ENCODE measurements around the gene LST1.
A peak's percentile ranks its signal among the peaks of the same experiment; 100 is the strongest.
"Not testable (repeated sequence)": the region's sequence is repeated elsewhere in the genome, so short reads cannot be mapped to it uniquely, and the experiment has no call there.

LST1 gene

DNA sequence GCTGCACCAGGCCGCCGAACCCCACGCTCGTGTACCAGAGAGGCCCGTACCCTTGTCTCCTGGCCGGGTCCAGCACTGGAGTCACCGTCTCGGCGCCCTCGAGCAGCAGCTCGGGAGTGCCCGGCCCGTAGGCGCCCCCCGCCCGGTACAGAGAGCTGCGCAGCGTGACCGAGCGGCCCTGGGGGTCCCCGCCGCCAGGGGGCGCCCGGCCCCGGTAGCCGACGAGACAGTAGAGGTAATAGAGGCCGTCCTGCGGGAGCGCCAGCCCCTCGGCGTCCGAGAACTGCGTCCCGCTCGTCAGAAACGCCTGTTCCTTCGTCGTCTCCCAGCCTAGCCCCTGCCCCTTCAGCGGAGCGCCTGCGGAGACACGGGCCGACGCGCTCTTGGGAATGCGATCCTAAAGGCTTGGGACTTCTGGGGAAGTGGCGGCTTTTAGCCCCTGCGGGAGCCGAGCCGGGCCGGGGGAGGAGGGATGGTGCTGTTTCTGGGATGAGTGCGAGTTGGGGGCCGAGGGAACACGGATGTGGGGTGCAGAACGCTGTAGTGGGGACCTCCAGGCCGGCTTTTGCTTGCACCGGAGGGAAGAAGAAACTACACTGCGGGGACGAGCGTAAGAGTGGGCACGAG, 5.2 kb upstream of the LST1 start:
- peak; percentile 62 for DNase-seq (ENCODE audit: low spot score)

DNA sequence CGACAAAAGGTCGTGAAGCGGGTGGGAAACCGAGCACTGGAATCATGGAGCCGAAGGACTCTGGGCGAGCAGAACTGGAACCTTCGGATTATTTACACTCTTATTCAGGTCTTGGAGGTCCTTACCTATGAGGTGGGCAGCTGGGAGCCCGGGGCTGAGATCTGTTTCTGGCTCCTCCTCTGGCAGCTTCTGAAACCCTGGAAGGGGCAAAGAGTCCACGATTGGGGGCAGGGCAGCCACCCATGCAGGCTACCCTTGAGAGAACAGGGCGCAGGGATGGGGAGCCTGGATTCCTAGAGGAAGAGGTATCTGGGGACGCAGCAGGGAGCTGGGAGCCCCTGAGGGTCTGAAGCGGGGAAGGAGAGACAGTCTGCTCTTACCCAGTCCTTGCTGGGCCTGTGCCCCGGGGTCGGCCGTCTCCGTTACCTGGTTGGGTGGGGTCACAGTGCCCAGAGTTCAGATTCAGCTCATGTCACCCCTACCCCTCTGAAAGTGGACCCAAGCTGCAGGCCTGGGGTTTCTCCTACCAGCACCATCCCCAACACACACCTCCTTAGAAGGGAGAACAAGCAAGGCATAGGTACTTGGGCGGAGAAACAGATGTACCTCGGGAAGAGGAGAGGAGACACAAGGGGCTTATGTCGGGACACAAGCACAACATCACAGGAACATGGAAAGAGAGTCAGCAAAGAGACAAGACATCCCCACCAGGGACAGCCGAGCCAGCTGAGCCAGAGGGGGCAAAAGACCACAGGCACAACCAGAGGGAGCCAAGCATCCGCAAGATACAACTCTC, 4.4 kb upstream of the LST1 start:
- no peak for DNase-seq (ENCODE audit: low spot score)

DNA sequence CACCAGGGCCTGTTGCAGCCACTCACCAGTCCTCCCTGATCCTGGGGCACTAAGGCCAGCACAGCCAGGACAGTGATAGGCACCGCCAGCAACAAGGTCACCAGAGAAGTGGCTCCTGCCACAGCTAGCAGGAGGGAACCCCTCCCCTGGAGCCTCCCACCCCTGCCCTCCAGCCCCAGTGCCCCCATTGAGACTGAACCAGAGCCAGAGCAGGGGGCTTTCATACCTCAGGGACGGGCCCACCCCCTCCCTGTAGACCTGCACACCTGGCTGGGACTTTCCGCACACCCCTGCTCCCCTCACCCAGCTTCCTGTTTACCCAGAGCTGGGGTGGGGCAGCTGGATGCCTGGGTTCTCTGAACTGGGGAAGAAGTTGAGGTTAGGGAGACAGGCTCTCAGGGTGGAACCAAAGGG, 3.8 kb upstream of the LST1 start, which contains the start of gene LTB:
LTB (minus strand) TSS at position 195 of the 414 bp plus-strand sequence; CDS start at position 188, 7 bp downstream.
- no peak for DNase-seq (ENCODE audit: low spot score)

DNA sequence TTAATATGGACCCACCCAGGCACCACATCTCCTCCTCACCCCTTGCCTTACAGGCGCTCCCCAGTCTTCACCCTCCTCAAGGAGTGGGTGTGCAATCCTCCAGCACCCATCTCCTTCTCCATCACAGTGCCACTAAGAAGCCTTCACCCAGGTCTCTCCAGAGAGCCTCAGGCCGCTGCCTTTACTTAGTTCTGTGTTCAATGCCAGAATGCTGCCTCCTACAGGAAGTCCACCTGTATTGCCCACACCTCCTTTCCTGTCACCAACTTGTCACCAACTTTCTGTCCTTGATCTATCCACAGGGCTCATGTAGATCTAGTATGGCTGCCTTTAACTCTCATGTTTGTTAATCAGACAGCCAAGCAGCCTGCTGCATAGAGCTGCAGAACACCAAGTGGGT, 586 bp upstream of the LST1 start:
- peak; percentile 22 for DNase-seq (ENCODE audit: low spot score)

DNA sequence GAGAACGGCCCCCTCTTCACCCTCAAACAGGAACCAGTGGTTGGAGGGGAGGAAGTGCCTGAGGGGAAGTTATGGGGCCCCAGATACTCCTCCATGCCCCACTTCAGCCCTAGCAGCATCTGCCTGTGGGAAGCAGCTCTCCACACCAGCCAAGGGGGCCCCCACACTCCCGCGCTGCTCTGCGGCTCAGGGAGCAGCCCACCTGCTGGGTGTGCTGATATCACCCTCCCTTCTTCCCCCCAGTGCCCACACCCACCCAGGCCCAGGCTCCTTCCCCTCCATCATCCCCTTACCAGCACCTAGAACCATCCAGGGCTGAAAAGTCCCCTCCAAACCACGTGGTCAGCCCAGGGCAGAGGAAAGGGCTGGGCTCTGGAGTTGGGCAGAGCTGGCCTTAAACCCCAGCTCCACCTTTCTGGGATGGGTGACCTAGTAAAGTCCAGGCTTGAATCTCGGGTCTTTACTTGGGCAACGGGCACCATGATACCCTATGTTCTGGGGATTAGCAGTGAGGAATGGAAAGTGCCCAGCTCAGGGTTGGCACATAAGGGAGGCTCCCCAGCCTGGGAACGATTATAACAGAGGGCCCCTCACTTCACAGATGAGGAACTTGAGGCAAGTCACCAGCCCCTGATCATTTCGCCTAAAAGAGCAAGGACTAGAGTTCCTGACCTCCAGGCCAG, 663 bp downstream of the LST1 start:
- no peak for DNase-seq (ENCODE audit: low spot score)

DNA sequence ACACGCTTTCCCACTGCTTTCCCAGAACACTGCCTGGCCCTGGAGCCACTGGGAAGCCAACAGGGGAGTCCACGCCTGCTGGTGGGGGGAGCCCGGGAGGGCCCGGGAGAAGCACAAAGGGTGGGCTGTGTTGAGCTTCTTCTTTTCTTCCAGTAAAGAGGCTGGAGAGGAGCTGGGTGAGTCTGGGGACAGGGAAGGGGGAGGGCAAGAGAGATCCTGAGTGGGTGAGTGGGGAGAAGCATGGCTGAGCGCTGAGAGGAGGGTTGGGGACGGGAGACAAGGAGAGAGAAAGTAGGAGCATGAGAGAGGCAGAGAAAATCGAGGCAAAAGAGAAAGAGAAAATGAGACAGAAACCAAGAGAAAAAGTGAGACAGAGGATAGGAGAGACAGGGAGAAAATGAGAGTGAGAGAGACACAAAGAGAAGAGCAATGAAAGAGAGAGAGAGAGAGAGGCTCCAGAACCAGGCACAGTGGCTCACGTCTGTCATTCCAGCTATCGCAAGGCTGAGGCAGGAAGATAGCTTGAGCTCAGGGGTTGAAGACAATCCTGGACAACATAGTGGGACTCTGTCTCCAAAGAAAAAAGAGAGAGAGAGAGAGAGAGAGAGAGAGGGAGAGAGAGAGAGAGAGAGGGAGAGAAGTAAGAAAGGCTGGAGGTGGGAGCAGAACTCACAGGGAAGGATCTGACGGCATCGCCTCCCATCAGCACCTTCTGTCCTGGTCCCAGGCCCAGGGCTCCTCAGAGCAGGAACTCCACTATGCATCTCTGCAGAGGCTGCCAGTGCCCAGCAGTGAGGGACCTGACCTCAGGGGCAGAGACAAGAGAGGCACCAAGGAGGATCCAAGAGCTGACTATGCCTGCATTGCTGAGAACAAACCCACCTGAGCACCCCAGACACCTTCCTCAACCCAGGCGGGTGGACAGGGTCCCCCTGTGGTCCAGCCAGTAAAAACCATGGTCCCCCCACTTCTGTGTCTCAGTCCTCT, 2.0 kb downstream of the LST1 start:
- no peak for DNase-seq (ENCODE audit: low spot score)

DNA sequence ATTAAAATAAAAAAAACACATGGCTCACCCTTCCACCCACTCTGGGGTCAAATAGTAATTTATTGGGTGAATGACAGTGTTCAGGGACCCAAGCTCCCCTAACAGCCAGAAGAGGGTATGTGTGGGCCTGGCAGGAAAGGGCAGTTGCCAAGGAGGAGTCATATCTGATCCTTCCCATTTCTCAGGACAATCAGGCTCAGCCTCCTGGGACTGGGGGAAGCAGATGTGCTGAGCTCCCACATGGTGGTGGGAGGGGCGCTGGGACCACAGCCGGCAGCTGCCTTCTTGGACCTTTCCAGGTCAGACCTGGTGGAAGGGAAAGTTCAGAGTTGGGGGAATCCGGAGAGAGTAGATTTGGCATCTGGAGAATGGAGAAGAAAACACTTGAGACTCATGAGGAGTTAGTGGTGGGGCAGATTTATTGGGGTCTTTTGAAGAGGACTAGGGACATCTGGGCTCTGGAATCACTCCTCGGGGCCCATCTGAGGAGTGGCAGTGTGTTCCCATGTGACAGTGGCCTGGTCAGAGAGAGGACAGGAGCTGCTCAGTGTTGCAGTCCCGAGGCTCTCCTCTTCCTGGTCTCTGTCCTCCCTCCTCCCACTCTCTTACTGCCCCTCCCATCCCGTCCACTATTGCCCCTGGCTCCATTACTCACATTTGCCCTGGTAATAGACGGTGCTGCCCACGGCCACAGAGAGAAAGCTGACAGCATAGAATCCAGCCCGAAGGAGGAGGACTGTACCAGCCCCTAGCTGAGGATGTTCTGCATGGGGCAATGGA, 3.0 kb downstream of the LST1 start:
- DNase-seq (ENCODE audit: low spot score), result no peak

DNA sequence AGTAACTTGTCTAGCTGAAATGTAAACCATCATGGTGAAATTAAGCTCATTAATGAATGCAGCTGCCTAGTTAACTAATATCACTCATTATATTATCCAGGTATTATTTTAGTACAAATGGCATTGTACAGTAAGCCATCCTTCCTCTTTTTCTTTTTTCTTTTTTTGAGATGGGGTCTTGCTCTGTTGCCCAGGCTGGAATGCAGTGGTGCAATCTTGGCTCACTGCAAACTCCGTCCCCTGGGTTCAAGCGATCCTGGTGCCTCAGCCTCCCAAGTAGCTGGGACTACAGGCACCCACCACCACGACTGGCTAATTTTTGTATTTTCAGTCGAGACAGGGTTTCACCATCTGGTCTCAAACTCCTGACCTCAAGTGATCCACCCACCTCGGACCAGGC, 4.6 kb downstream of the LST1 start:
- not testable (repeated sequence) for DNase-seq (ENCODE audit: low spot score)

DNA sequence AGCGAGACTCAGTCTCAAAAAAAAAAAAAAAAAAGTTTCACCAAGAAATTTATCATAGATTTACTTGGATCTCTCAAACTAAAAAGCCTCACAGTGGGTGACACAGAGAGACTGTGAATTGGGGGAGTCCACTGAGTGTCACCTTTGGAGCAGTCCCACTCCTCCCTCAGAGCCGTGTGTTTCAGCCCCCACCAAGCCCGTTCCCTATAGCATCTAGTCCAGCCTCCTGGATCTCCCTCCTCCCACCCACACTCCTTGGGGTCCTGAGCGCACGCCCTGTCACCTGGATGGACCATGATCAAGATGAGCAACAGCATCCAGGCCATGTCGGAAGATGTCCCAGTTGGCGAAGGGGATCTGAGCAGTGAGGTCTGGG, 6.3 kb downstream of the LST1 start:
- no peak for DNase-seq (ENCODE audit: low spot score)

DNA sequence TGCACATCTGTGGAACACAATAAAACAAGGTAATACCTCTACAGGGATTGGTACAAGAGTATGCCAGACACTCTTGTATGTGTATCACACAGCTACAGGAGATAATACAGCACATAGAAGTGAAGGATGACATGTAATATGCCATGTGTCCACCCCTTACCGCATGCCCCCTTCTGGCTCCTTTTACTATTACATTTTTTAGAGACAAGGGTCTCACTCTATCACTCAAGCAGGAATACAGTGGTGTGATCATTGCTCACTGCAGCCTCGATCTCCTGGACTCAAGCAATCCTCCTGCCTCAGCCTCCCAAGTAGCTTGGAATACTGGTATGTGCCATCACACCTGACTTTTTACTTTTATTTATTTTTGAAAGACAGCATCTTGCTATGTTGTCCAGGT, 10.9 kb downstream of the LST1 start:
- peak; percentile 50 for DNase-seq (ENCODE audit: low spot score)

DNA sequence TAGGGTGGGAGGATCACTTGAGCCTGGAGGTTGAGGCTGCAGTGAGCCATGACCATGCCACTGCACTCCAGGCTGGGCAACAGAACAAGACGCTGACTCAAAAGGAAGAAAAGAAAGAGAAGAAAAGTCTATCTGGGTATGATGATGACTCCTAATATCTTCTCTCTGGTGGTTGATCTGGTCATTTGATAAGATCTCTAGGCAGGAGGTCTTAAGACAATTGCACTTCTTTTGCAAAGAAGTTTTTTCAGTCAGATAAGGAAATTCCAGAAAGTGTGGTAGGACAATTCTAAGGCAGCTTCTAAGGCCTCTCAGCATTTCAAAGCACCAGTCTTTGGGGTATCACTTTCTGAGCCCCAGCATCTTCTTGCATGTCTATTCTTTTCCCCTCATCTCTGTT, 21.2 kb downstream of the LST1 start:
- DNase-seq (ENCODE audit: low spot score), result no peak

DNA sequence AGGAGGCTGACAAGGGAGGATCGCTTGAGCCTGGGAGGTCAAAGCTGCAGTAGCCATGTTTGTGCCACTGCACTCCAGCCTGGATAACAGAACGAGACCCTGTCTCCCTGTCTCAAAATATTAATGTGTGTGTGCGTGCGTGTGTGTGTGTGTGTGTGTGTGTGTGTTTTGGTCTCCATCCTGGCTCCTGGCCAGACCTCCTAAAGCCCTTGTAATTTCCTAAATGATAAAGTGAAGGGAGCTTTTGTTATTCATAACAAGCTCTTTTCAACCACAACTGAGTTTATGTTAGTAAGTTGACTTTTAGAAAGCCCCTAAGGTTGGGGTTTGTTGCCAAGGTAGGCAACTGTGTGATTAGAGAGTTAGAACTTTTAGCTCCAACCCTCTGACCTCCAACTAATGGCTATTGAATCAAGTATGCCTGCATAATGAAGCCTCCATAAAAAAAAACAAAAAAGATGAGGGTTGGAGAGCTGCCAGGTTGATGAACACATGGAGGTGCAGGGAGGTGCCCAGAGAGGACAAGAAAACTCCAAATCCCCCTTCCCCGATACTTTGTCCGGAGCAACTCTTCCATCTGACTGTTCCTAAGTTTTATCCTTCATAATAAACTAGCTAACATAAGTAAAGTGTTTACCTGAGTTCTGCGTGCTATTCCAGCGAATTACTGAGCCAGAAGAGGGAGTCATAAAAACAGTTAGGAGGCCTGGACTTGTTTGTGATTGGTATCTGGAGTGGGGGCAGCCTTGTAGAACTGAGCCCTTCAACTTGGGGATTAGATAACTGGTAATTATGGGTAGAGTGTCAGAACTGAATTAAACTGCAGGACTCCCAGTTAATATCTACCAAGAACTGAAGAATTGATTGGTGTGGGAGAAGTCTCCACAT, 23.7 kb downstream of the LST1 start:
- DNase-seq (ENCODE audit: low spot score), result no peak

DNA sequence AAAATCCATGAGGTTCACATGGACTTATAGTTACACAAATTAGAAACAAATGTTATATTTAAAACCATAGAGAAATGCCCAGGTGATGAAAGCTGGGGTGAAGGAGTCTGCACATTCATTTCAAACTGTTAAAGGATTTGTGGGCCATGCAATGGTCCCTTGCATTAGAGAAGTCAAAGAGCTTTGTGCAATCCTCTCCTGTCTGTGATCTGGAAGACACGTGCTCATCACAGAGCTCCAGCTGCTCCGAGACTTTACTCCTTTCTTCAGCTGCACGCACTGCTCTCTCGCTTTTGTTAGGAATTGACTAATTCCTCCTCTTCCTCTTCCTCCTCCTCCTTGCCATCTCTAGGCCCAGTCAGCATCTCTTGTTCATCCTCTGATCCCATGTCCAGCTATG, 24.9 kb downstream of the LST1 start:
- DNase-seq (ENCODE audit: low spot score), result no peak

DNA sequence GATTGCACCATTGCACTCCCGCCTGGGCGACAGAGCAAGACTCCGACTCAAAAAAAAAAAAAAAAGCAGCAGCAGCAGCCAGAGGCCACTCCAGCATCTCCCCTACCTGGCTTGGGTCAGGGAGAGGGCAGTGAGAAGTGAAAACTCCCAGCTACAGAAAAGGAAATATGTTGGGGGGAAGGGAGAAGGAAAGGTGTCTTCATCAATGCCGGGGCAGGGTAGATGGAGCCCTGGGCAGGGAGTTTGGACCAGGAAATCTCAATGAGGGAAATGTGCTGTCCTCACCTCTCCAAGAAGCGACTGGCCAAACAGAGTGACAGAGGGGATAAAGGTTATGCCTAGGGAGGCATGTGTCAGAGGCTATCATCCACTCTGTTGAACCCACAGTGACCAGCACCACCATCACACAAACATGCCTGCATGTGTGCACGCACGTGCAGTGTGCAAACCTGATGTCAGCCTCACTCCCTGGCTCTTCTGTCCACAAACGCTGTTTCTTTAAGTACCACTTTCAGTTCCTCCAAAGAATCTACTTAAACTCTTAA, 28.1 kb downstream of the LST1 start:
- DNase-seq (ENCODE audit: low spot score), result no peak

DNA sequence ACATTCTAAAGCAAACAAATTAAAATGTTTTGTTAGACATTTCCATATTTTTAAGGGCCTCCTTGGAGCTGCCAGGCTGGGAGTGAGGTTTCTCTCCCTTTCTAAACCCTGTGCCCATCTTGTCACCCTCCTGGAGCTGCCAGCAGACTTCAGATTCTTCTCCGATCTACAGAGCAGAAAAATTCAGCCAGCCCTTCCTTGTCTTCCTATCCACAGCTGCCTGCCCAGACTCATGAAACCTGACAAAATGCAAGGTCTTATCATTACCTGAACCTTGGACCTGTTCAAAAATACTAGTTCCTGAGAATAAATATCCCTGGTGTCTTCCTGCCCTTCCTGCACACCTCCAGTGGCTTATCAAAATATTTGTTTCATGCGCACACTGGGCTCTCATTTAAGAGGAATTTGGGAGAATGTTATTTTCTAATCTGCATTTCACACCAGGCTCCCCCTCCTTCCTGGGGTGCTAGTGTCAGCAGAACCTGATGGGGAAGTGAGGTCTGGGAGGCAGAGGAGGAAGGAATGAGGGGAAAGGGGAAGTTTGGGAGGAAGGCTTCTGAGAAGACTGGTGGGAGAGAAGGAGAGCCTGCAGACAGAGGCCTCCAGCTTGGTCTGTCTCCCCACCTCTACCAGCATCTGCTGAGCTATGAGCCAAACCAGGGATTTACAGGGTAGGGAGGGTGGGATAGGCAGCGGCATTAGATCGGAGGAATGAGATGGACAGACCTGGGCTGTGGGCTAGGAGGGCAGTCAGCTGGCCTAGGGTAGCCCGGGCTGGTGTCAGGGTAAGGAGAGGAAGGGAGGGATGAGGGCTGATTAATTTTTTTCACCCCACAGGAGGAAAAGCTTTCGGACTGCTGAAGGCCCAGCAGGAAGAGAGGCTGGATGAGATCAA, 28.9 kb downstream of the LST1 start, which contains the start of gene AIF1:
AIF1 (plus strand) TSS at position 551 of the 895 bp plus-strand sequence; CDS start at position 647, 96 bp downstream.
- no peak for DNase-seq (ENCODE audit: low spot score)

DNA sequence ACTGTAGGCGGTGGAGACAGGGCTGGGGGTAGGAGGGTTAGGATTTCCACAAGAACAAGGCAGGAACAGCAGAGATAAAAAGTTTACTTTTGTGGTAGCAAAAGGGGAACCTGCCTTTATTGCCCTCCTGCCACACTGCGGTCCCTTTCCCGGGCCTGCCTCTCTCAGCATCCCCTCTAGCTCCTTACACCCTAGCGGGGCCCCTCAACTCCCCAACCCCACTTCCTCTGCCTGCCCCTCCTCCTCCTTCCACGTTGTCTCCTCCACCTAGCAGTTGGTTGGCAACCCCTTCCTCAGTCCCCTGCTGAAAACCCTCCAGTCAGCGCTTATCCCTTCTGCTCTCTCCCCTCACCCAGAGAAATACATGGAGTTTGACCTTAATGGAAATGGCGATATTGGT, 29.7 kb downstream of the LST1 start:
- no peak for DNase-seq (ENCODE audit: low spot score)

DNA sequence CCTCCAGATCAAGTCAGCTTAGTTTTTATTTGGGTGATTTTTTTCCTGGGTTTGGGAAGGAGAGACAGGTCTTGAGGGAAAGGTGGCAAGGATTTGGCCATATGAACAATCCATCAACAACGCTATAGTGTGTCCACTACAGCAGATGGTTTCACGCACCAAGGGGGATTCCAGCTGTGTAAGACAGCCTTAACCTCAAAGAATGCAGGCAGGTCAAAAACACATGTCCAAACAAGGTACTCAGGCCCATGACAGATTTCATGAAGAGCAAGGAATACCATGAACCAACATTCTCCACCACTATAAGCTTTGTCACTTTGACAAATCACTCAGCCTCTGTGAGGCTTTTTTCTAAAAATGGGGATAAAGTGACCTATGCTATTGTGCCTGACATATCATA, 30.9 kb downstream of the LST1 start:
- no peak for DNase-seq (ENCODE audit: low spot score)

DNA sequence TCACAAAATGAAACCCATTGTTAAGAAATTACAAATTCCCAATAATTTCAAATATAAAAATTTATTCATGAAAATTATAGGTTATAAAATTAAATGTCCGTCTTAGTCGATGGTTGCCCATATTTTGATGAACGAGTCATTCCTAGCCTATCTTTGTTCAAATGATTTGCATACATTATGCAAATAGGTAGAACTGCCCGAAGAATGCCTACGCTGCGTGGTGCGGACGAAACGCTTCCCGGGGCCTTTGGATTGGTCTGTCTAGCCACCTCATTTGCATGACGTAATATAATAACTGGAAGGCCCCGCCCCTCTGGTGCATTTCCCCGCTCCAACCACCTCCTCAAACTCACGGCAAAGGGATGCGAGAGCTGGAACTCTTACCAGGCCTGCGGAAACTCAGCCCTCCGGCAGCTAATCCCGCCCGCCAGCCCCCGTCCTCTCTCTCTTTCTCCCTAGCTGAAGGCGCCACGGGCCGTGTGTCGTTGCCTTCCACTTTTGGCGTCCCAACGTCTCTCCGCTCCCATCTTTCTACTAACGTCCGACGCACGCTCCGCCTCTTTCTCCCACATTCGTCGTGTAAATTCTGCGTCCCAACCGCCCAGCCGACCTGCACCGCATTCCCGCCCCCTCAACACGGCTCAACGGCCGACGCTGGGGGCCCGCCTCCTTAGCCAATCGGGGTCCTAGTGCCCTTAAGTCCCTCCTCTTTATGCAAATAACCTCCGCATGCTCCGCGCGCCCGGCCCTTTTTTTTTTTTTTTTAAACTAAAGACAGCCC, 33.9 kb downstream of the LST1 start:
- peak; percentile 98 for DNase-seq (ENCODE audit: low spot score)
